NB4 (cell line): ENCODE data around the gene ENOX1.

Experiments used
- CTCF ChIP-seq: IDR thresholded peaks from one replicate; pipeline ENCODE4 v1.5.1; 2012; ENCODE audit warnings: low read depth, low read length
- POLR2A ChIP-seq: IDR thresholded peaks from 2 replicates; pipeline ENCODE4 v1.6.1; 2011; ENCODE audit warnings: mild to moderate bottlenecking; ENCODE audit not compliant: insufficient read length; ENCODE audit errors: extremely low read depth

DNA sequence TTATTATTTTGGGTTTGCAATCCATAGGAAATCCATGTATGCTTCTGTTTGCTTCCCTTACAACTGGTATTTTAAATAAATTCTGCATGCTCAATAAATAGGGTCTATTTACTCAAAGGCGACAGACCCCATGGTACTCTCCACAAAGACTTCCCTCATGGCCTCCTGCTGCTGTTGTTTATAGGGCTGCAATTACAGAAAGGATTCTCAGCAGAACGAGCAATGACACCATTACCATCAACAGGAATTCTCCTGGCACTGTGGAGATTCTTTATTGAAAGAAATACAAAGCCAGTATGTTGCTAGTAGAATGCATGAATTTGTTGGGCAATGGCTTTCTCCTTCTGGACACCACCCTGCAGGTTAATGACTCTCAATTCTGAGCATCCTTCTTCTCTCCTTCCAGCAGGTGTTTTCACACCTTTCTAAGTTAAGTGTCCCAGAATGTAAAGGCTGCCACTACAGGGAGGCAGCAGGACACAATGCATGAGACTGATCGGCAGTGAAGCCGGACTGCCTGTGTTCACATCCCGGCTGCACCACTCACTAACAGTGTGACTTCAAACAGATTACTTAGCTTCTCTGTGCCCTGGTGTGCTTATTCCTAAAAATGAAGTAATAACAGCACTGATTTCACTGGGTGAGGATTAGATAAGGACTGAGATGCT is 403.1 kb downstream of the ENOX1 start:
- no peak for TF ChIP-seq CTCF
- no peak for TF ChIP-seq POLR2A
